Measurements from ENCODE around the gene MAPK8IP3.

The MAPK8IP3 gene

GRCh38 chr16:1816396-1817275, 110.6 kb downstream of the MAPK8IP3 start:
- no peak for DNase-seq

- no peak for DNase-seq
Observed at GRCh38 chr16:1817276-1817589, 111.2 kb downstream of the MAPK8IP3 start.

GRCh38 chr16:1817716-1818115, 111.7 kb downstream of the MAPK8IP3 start:
- no peak for DNase-seq

GRCh38 chr16:1818204-1818872, 112.3 kb downstream of the MAPK8IP3 start:
- DNase-seq = no peak

- no peak for DNase-seq
Observed at GRCh38 chr16:1818873-1819525, 113.0 kb downstream of the MAPK8IP3 start.

GRCh38 chr16:1819611-1820010, 113.6 kb downstream of the MAPK8IP3 start:
- DNase-seq = no peak

All from activated T-cell treated with anti-CD3 and anti-CD28 coated beads, Interleukin-2, amount 50 U/mL, for 1 hour (primary cell).